Sigmoid colon (tissue), 7 donors: ENCODE results near the gene REXO1. TPM values are rescaled to one million over a fixed set of nuclear protein-coding genes. Genes with fewer than 3 reads are reported as not detected.

ENCODE experiments used
- DNase-seq: peaks from one replicate; pipeline ENCODE4 v3.0.0-alpha.2; 2019
- H3K27ac ChIP-seq, 4 donors: fragments of 200-600 bp; sonication (generic); one replicate each; pipeline ENCODE4 v1.5.1; 2016 to 2019; ENCODE audit warnings: mild to moderate bottlenecking in 1 of 4
- H3K27me3 ChIP-seq, 3 donors: fragments of 200-600 bp; sonication (generic); one replicate each; pipeline ENCODE4 v1.5.1; 2019; ENCODE audit warnings: mild to moderate bottlenecking in 1 of 3
- H3K36me3 ChIP-seq, 4 donors: fragments of 200-600 bp; sonication (generic); one replicate each; pipeline ENCODE4 v1.5.1; 2016 to 2019
- H3K4me1 ChIP-seq, 4 donors: fragments of 200-600 bp; sonication (generic); one replicate each; pipeline ENCODE4 v1.5.1; 2017 to 2019
- H3K4me3 ChIP-seq, 4 donors: fragments of 200-600 bp; sonication (generic); one replicate each; pipeline ENCODE4 v1.5.1; 2017 to 2019; ENCODE audit warnings: mild to moderate bottlenecking in 2 of 4, moderate library complexity in 1 of 4
- H3K9me3 ChIP-seq, 4 donors: fragments of 200-600 bp in 3 of 4; sonication (generic) in 3 of 4; one replicate each; pipeline versions ENCODE4 v1.5.1 to v1.6.1; 2013 to 2019
- EP300 ChIP-seq, 4 donors: sonication (generic); formaldehyde crosslinking; IDR thresholded peaks; one replicate each; pipeline ENCODE4 v1.6.1; 2017; ENCODE audit warnings: antibody characterized with exemption in 4 of 4
- POLR2A ChIP-seq, 2 donors: fragments of 450-650 bp; IDR thresholded peaks; one replicate each; pipeline ENCODE4 v1.6.1; 2016; ENCODE audit warnings: antibody characterized with exemption in 2 of 2, mild to moderate bottlenecking in 2 of 2, moderate library complexity in 2 of 2
- POLR2AphosphoS5 ChIP-seq, 4 donors: sonication (generic); formaldehyde crosslinking; IDR thresholded peaks; one replicate each; pipeline ENCODE4 v1.6.1; 2017; ENCODE audit warnings: antibody characterized with exemption in 4 of 4
- WGBS, 2 donors: extraction: QIAGEN DNeasy Blood & Tissue Kit; methylation state at CpG; one replicate each; pipeline ENCODE4 v1.1.7; 2013; 5-methylcytosine and 5-hydroxymethylcytosine counted together
- intact Hi-C: fragments of 100-400 bp; cut with DNase I; formaldehyde crosslinking; loops from one replicate; pipeline ENCODE4 v1.15.1; 2023
- polyA plus RNA-seq, 3 donors: library from polyadenylated mRNA; stranded (reverse); fragments of 200-250 nt; gene quantifications; one replicate each; pipeline ENCODE4 v1.2.3, GENCODE V29; 2013
- total RNA-seq, 4 donors: library from RNA; depleted of rRNA; stranded (reverse); fragments of >200 nt; gene quantifications; one replicate each; pipeline ENCODE4 v1.1.0, GENCODE V29; 2016
- TF ChIP-seq, protein P1 (sequence below), 4 experiments: fragments of 450-650 bp in 3 of 4; fragments of 200-600 bp in 1 of 4; IDR thresholded peaks; one replicate each; pipeline ENCODE4 v1.5.1; 2016 to 2019; ENCODE audit warnings: antibody characterized with exemption in 4 of 4, mild to moderate bottlenecking in 3 of 4, moderate library complexity in 2 of 4
- donor health status: healthy with polysubstance abuse.
- donor health status: Bipolar disorder and iron deficiency.
- donor health status: healthy.

Gene REXO1
- total and polyA plus RNA-seq, 7 donors: 8.6 to 61.8 (median 11.1) TPM

DNA sequence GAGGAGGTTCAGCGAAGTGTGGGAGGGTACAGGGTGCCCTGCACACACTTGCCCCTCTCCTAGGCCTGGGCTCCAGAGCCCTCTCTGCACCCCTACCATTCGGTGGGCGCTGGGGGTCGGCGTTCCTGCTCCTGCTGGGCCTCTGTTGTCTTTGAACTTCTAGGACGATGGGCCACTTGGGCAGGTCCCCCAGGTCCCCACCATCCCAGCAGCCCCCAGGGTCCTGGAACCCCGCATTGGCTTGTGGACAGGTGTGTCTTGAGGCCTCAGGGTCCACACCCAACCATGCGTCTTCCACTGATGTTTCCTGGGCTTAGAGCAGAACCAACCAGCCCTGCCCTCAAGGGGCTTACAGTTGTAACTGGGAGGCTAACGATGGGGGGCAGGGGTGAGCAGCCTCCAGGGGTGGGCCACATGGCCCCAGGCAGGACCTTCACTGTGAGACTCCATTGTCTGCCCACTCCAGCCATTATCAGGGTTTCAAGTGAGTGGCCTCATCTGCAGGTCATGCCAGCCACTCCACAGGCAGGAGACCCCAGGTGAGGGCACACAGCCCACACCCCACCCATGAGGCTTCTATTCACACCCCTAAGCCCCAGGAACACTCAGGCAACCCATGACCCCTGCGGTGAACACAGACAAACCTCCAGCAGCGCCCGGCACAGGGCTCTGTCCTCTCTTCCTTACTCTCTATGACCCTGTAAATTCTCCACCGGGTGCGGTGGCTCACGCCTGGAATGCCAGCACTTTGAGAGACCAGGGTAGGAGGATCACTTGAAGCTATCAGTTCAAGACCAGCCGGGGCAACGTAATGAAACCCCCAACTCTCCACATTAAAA lies 17.1 kb upstream of the REXO1 start:
- Histone ChIP-seq H3K27me3 (peaks cover 0 to 19% (median 0%) of the 10 kb centered on the region in 3 donors), H3K27ac (peak overlapping the region; percentile 84 to 91 (median 86)), H3K9me3 (no peaks in the 10 kb centered on the region), H3K4me1 (peaks cover 0 to 32% (median 24%) of the 10 kb centered on the region in 4 donors), H3K36me3 (no peaks in the 10 kb centered on the region), H3K4me3 (peak overlapping the region in 2 of 4 donors; percentile 80)
- WGBS, 2 donors: 82 to 89% methylated on average over 17 of the region's 17 CpGs
- peak; percentile 68 for DNase-seq
- TF ChIP-seq EP300 (IDR thresholded peaks at IDR 0.05): no peak
- TF ChIP-seq POLR2AphosphoS5 (IDR thresholded peaks at IDR 0.05): no peak
- TF ChIP-seq, protein P1, sequence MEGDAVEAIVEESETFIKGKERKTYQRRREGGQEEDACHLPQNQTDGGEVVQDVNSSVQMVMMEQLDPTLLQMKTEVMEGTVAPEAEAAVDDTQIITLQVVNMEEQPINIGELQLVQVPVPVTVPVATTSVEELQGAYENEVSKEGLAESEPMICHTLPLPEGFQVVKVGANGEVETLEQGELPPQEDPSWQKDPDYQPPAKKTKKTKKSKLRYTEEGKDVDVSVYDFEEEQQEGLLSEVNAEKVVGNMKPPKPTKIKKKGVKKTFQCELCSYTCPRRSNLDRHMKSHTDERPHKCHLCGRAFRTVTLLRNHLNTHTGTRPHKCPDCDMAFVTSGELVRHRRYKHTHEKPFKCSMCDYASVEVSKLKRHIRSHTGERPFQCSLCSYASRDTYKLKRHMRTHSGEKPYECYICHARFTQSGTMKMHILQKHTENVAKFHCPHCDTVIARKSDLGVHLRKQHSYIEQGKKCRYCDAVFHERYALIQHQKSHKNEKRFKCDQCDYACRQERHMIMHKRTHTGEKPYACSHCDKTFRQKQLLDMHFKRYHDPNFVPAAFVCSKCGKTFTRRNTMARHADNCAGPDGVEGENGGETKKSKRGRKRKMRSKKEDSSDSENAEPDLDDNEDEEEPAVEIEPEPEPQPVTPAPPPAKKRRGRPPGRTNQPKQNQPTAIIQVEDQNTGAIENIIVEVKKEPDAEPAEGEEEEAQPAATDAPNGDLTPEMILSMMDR (IDR thresholded peaks at IDR 0.05): no peak
- no peak for TF ChIP-seq POLR2A (IDR thresholded peaks at IDR 0.05)
- intact Hi-C loops: no loop called here

DNA sequence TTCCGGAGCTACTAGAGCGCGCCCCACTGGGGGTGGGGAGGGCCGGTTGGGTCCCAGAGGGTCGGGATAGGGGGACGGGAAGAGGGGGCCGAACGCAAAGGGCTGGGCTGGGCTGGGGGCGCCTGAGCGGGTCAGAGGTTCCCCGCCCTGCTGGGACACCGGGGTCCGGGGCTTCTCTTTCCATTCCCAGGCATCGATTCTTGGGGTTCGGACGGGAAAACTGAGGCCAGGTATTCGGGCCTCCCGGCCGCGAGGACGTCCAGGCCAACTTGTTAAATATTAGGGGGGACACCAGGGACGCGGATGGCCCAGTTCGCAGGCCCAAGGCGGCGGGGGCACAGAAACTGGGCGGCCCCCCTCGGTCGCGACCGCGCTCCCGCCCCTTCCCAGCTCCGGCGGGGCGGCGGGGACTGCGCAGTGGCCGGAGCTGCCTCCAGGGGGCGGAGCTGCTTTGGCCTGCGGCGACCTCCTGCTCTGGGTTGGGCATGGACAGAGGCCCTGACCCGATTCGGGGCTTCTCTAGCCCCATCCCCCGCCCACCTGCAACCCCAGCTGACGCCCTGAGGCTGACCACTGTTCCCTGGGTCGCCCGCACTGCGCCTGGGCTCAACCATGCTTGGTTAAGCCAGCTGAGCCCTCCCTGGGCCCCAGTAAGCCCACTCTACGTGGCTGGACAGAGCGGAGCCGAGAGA lies 16.3 kb upstream of the REXO1 start:
- Histone ChIP-seq H3K27me3 (peaks cover 0 to 27% (median 0%) of the 10 kb centered on the region in 3 donors), H3K9me3 (no peaks in the 10 kb centered on the region), H3K36me3 (no peaks in the 10 kb centered on the region), H3K4me3 (peak overlapping the region; percentile 63 to 80 (median 78)), H3K27ac (peak overlapping the region; percentile 84 to 91 (median 86)), H3K4me1 (peaks cover 0 to 39% (median 31%) of the 10 kb centered on the region in 4 donors)
- intact Hi-C loops: loop anchor here (5.0 kb wide), 1 partner anchor 233 kb away; the partner anchor contains the start of genes IZUMO4 and MOB3A
- DNase-seq: peak; percentile 84
- 5% methylated on average over 52 of the region's 52 CpGs for WGBS, 2 donors
- TF ChIP-seq, protein P1 (IDR thresholded peaks at IDR 0.05): peak; percentile 26 to 79 (median 50)
- TF ChIP-seq POLR2AphosphoS5 (IDR thresholded peaks at IDR 0.05): no peak

DNA sequence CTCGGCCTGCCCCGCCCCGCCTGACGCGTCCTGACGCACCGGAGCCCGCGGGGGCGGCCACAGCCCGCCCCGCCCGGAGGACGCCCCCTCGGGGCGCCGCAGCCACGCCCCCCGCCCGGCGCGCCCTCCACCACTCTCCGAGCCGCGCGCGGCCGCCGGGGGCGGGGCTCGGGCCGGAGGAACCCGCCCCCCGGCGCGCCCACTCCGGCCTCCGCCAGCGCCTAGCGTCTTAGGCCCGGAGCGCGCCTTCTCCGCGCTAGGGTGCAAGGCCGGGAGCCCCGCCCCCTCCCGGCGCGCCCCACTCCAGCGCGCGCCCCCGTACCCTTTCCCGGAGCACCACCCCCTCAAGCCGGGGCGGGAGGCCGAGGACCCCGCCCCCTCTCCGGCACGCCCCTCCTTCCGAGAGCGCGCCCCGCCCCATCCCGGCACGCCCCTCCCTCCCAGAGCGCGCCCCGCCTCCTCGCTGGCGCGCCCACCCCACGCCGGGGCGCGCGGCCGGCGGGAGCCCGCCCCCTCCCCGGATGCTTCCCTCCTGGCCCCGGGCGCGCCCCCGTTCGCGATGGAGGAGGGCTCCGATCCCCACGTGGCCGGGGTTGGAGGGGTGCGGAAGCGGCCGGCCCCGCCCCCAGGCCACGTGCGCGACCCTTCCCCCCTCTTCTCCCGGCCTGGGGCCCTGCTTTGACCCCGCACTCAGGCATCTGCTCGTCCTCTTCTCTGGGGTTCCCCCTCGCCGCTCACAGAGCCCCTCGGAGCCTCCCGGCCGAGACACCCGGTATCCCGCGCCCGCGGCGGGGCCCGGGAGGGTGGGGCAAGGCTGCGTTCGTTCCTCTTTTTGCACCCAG lies 15.6 kb upstream of the REXO1 start:
- Histone ChIP-seq H3K4me3 (peak overlapping the region; percentile 63 to 80 (median 78)), H3K4me1 (peaks cover 0 to 47% (median 38%) of the 10 kb centered on the region in 4 donors), H3K36me3 (no peaks in the 10 kb centered on the region), H3K27ac (peak overlapping the region; percentile 84 to 91 (median 86)), H3K9me3 (no peaks in the 10 kb centered on the region), H3K27me3 (peaks cover 0 to 30% (median 3%) of the 10 kb centered on the region in 3 donors)
- intact Hi-C loops: loop anchor here (5.0 kb wide), 1 partner anchor 233 kb away; the partner anchor contains the start of genes IZUMO4 and MOB3A
- TF ChIP-seq, protein P1 (IDR thresholded peaks at IDR 0.05): no peak
- TF ChIP-seq POLR2AphosphoS5 (IDR thresholded peaks at IDR 0.05): peak in 1 of 4 donors; percentile 44
- TF ChIP-seq POLR2A (IDR thresholded peaks at IDR 0.05): no peak
- TF ChIP-seq EP300 (IDR thresholded peaks at IDR 0.05): no peak
- 1% methylated on average over 115 of the region's 115 CpGs for WGBS, 2 donors
- peak; percentile 94 for DNase-seq

DNA sequence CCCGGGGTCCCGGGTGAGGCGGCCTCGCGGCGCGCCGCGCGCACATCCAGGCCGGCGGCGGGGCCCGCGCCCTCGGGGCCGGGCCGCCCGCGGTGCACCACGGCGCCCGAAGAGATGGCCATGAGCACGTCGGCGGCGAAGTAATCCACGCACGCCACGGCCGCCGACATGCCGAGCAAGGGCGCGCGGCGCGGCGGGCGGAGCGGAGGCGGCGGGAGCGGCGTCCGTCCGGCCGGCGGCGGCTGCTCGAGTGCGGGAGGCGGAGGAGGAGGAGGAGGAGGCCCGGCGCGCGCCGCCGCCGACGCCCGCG lies 15.0 kb upstream of the REXO1 start, which contains the start of gene KLF16:
Gene KLF16 (minus strand): TSS at position 252 of the 310 bp plus-strand sequence. CDS start 82 bp downstream, at position 170.
- 0% methylated on average over 63 of the region's 63 CpGs for WGBS, 2 donors
- peaks cover 0 to 53% (median 43%) of the 10 kb centered on the region in 4 donors for H3K4me1 ChIP-seq

More for the DNA sequence above, 15.0 kb upstream of the REXO1 start, which contains the start of gene KLF16:
- Histone ChIP-seq H3K9me3 (no peaks in the 10 kb centered on the region), H3K36me3 (no peaks in the 10 kb centered on the region), H3K4me3 (peak within 1 kb of the TSS; percentile 63 to 80 (median 78)), H3K27ac (peak within 1 kb of the TSS; percentile 84 to 91 (median 86)), H3K27me3 (peaks cover 0 to 30% (median 5%) of the 10 kb centered on the region in 3 donors)
- intact Hi-C loops: loop anchor here (5.0 kb wide), 1 partner anchor 234 kb away; the partner anchor contains the start of genes IZUMO4 and MOB3A
- no peak for DNase-seq
- TF ChIP-seq, protein P1 (IDR thresholded peaks at IDR 0.05): no peak
- peak in 2 of 4 donors; percentile 31 to 47 for TF ChIP-seq POLR2AphosphoS5 (IDR thresholded peaks at IDR 0.05)
